ENCODE data around the gene ROMO1. TPM values are rescaled to one million over a fixed set of nuclear protein-coding genes. Genes with fewer than 3 reads are reported as not detected.
"Not testable (repeated sequence)": the region's sequence is repeated elsewhere in the genome, so short reads cannot be mapped to it uniquely, and the experiment has no call there.

Gene ROMO1
- total RNA-seq, 2 experiments from 2014 or later: 136 to 141 TPM

DNA sequence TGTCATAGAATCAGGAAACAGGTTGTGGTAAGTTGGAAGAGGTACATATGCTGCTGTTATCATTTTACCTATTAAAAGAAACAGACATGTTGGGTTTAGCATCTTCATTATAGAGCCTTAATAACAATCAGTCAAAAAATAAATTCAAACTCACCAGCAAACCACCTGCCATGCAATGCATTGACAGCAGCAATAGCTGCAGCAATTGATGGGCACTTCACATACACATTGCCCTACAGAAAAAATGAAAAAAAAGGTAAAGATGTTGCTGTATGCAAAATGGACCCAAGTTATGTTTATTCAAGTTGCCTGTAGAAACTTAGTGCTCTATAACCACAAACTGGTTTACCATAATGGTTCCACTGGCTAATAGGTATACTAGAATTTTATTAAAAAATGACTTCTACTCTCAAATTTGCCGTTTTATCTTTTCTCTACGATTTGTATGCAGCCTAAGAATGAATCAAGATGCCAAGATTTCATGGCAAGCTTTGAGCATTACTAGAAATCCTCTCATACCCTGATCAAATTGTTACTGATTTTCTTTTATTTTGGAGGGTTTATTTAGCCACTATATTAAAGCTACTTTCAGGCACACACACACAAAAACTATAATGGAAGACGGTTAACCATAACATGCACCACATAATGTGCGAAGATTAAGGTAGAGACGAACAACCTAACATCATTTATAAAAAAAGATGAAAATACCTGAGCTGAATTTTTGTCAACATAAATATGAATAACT, 5.5 kb downstream of the ROMO1 start:
- CTCF ChIA-PET: no interaction called here
- POLR2A ChIA-PET: no interaction called here

- CTCF ChIA-PET, POLR2A ChIA-PET: not testable (repeated sequence)
Measured at GRCh38 chr20:35705894-35706293, 6.7 kb downstream of the ROMO1 start.

DNA sequence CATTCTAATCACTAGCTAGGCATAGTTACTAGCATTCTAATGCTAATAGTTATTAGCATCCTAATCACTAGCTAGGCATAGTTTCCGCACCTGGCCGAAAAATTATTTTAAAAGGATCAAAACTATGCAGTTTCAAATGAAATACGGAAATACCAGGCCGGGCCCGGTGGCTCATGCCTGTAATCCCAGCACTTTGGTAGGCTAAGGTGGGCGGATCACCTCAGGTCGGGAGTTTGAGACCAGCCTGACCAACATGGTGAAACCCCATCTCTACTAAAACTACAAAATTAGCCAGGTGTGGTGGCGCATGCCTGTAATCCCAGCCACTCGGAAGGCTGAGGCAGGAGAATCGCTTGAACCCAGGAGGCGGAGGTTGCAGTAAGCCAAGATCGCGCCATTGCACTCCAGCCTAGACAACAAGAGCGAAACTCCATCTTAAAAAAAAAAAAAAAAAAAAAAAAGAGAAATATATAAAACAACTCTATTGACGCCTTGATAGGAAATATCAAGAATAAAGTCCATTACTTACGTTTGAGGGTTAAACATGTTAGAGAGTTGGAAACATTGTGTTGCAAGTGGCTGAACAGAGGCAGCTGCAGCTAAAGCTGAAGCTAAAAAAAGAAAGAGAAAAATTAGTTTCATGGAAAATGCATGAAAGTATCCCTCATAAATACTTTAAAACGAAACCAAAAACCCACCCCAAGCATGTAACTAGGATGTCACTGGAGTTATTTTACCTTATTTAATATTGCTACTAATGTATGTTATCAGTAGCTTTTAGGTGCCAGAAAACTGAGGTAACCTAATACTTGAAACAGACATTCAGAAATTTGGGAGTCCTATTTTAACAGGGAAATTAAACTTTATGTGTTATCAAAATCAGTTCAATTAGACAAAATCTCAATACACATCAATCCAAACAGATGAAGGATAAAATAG, 7.7 kb downstream of the ROMO1 start:
- CTCF ChIA-PET: interaction anchor here (0.7 kb wide), 1 partner anchor 365 kb away, joined by 3 read pairs; no protein-coding TSS in a partner anchor
- POLR2A ChIA-PET: not testable (repeated sequence)

DNA sequence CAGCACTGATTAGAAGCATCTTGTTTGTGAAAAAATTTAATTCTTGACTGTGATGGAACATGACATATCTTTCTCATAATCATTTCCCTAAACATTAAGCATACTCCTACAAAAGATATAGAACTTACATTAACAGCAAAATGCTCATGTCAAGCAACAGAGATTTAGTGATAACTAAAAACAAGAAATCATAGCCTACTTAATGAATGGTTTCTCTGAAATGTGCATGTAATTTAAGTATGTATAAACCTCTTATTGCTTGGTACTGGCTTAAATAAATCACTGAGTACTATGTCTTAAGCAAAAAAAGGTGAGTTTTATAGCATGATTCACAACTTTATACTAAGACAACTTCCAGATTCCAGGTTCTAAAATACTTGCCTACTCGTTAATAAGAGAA, 9.3 kb downstream of the ROMO1 start:
- ChIA-PET POLR2A (no interaction called here), CTCF (interaction anchor here (0.7 to 1.1 kb wide), 2 partner anchors 9 to 14 kb away, joined by 3 to 6 read pairs; partner anchors contain the start of genes NFS1 and ROMO1)

DNA sequence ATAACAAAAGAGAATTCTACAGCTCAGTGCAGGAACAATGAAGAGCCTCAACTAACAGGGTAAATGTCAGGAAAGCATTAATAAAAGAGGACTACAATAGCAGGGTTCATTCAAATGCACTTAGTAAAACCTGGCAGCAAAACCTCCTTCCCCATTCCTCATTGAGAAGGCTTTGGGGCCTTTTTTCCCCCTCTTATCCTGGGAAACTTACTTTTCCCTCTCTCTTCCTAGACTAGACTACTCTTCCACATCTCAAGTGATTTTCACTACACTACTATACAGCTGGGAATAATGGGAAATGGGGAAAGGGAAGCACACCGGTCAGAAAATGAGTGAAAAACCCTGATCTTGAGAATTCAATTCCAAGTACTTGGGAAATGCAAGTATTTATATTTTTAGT, 10.1 kb downstream of the ROMO1 start:
- ChIA-PET POLR2A (no interaction called here), CTCF (no interaction called here)

DNA sequence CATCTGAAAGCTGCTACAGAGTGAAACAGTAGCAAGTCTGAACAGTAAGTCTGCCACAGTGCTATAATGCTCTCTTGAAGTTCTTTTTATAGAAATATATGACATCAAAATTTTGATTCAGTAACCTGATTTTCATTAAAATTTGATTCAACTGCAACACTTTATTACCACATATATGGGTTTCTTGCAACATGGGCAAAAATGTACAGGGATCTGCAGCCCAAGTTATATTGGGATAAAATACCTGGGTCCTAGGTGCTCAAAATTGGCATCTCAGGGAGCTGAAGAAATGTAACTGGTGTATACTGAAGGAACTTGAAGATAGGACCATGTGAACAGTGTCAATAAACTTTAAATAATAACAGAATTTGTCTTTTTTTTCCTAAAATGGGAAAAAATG, 10.8 kb downstream of the ROMO1 start:
- POLR2A ChIA-PET: no interaction called here
- CTCF ChIA-PET: interaction anchor here (1.4 kb wide), 1 partner anchor 19 kb away, joined by 3 read pairs; no protein-coding TSS in a partner anchor

DNA sequence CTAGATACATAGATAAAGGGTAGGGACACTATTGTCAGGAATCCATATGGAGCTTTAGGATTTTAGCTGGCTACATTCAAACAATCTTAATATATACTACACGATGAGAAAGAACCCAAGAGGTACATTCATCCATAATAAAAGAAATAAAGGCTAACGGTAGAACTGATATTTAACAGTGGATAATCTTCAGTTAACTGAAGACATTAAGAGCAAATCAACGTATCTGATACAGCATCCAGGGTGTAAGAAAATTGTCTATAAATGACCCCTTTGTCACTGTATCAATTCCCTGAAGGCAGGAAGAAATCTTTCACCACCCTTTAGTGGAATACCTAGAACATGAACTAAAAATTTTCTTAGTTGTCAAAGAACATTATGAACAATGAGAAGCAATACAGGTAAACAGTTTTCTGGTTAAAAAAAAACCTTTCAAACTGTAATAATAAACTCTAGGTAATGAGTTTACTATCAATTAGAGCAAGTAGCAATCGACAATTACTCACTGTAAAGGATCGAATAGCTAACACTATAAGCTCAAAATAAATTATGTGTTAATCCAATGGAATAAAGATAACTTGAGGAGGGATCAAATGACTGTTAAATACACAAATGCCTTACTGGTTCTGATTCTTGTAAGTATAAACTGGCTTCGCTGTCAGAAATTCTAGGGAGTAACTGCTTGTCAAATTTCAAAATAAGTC, 11.8 kb downstream of the ROMO1 start:
- ChIA-PET POLR2A (interaction anchor here (0.6 to 1.7 kb wide), 5 partner anchors 10 to 243 kb away, joined by 3 to 7 read pairs (median 4); partner anchors contain the start of genes RBM39 and SCAND1), CTCF (interaction anchor here (0.8 to 1.4 kb wide), 3 partner anchors 18 to 62 kb away, joined by 3 read pairs; partner anchors contain the start of gene RBM39)

GRCh38 chr20:35711588-35712209, 12.5 kb downstream of the ROMO1 start:
- CTCF ChIA-PET: interaction anchor here (0.8 to 0.9 kb wide), 2 partner anchors 30 to 61 kb away, joined by 3 read pairs; partner anchors contain the start of gene RBM39
- POLR2A ChIA-PET: interaction anchor here (0.6 to 1.7 kb wide), 6 partner anchors 10 to 242 kb away, joined by 3 to 7 read pairs (median 4); partner anchors contain the start of genes RBM39 and SCAND1

DNA sequence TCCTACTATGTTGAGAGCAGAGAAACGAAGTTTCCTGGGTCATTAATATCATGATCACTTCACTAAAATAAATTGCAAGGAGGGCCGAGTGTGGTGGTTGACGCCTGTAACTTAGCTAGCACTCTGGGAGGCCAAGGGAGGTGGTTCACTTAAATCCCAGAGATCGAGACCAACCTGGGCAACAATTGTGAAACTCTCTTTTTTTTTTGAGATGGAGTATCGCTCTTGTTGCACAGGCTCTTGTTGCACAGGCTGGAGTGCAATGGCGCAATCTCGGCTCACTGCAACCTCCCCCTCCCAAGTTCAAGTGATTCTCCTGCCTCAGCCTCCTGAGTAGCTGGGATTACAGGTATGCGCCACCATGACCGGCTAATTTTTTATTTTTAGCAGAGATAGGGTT, 13.9 kb downstream of the ROMO1 start:
- POLR2A ChIA-PET: interaction anchor here (0.6 to 1.5 kb wide), 2 partner anchors 14 to 16 kb away, joined by 3 to 5 read pairs; no protein-coding TSS in a partner anchor
- CTCF ChIA-PET: not testable (repeated sequence)

DNA sequence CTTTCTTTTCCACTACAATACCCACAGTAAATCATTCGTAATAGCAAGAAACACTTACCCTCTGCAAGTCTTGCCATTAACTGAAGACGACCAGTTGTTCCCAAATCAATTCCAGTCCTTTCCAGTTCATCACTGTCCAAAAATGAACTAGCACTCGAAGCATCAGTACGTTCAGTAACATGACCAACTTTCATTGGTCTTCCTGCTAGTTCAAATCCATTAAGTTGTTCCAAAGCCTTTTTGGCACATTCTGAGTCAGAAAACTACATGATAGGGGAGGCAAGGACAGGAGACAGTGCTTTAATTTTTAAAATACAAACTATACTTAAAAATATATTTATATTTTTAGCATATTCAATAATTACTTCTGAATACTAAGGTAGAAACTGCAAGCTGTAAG, 14.9 kb downstream of the ROMO1 start:
- POLR2A ChIA-PET: interaction anchor here (0.6 kb wide), 1 partner anchor 66 kb away, joined by 6 read pairs; no protein-coding TSS in a partner anchor
- CTCF ChIA-PET: no interaction called here

- CTCF ChIA-PET: no interaction called here
- POLR2A ChIA-PET: no interaction called here
Measured at GRCh38 chr20:35715652-35716051, 16.4 kb downstream of the ROMO1 start.

DNA sequence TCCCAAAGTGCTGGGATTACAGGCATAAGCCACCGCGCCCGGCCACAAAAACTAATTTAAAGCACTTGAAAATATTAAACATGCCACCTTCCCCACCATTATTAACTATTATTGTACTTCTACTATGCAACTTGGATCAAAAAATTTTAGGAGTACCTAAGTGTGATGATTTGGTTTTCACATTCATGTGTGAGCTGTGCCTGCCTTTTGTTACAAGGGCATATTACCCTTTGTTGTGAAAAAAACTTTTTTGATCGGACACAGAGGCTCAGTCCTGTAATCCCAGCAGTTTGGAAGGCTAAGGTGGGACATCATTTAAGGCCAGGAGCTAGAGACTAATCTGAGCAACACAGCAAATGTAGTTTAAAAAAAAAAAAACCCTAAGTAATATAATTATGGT, 17.1 kb downstream of the ROMO1 start:
- ChIA-PET CTCF (no interaction called here), POLR2A (interaction anchor here (0.6 kb wide), 2 partner anchors 21 to 199 kb away, joined by 4 to 5 read pairs; no protein-coding TSS in a partner anchor)

DNA sequence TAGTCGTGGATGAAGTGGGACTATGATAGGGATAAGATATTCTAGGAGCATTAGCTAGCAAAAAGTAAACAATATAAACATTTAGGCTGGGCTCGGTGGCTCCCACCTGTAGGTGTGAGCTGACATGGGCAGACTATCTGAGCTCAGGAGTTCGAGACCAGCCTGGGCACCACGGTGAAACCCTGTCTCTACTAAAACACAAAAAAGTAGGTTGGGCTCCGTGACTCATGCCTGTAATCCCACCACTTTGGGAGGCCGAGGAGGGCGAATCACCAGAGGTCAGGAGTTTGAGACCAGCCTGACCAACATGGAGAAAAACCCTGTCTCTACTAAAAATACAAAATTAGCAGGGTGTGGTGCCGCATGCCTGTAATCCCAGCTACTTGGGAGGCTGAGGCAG, 19.1 kb downstream of the ROMO1 start:
- POLR2A ChIA-PET: interaction anchor here (1.8 to 2.1 kb wide), 2 partner anchors 17 kb away, joined by 4 to 9 read pairs; no protein-coding TSS in a partner anchor
- CTCF ChIA-PET: interaction anchor here (2.0 kb wide), 1 partner anchor 21 kb away, joined by 4 read pairs; no protein-coding TSS in a partner anchor

- ChIA-PET CTCF (interaction anchor here (2.0 kb wide), 1 partner anchor 21 kb away, joined by 4 read pairs; no protein-coding TSS in a partner anchor), POLR2A (interaction anchor here (0.6 to 2.1 kb wide), 5 partner anchors 12 to 20 kb away, joined by 3 to 9 read pairs (median 4); partner anchors contain the start of genes NFS1 and ROMO1)
Measured at GRCh38 chr20:35718972-35719635, 19.9 kb downstream of the ROMO1 start.

- POLR2A ChIA-PET: interaction anchor here (0.8 to 2.1 kb wide), 3 partner anchors 11 to 18 kb away, joined by 3 to 9 read pairs (median 3); no protein-coding TSS in a partner anchor
- CTCF ChIA-PET: interaction anchor here (2.0 kb wide), 1 partner anchor 20 kb away, joined by 4 read pairs; no protein-coding TSS in a partner anchor
Measured at GRCh38 chr20:35719717-35720116, 20.5 kb downstream of the ROMO1 start.

DNA sequence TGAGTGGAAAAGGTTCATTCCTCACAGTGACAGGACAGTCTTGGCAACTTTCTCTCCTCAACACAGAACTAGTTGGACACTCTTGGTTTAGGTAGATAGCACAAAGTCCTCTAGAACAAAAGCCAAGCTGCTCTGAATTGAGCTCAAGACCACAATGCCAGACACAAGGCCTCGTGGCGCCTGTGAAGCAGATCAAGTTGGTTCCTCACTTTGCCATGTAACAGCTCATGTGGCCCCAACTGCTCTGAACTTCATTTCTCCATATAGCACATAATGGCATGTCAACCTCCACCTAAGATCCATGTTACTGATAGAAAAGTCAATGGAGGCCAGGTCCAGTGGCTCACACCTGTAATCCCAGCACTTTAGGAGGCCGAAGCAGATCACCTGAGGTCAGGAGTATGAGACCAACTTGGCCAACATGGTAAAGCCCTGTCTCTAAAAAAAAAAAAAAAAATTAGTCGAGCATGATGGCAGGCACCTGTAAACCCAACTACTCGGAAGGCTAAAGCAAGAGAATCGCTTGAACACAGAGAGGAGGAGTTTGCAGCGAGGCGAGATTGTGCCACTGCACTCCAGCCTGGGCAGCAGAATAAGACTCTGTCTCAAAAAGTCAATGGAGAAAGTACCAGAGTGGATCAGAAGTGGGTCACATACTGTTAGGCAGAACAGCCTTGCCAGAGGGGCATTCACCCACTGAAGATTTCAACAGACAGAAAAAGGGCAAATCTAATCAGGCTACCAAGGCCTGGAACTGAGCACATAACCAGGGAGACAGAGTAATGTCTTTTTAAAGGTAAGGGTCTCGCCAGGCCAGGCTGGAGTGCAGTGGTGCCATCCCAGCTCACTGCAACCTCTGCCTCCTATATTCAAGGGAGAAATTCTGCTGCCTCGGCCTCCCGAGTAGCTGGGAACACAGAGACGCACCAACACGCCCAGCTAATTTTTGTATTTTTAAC, 21.2 kb downstream of the ROMO1 start:
- CTCF ChIA-PET: interaction anchor here (1.5 to 2.0 kb wide), 2 partner anchors 19 to 115 kb away, joined by 4 read pairs; no protein-coding TSS in a partner anchor

More for the DNA sequence above, 21.2 kb downstream of the ROMO1 start:
- POLR2A ChIA-PET: interaction anchor here (0.6 to 2.1 kb wide), 4 partner anchors 11 to 58 kb away, joined by 3 to 9 read pairs (median 3); no protein-coding TSS in a partner anchor

Data from activated CD8-positive, alpha-beta memory T cell treated with anti-CD3 and anti-CD28 coated beads for 36 hours (primary cell).